Measurements from ENCODE around the gene PRKX.

GRCh38 chrX:3651277-3651676, 62.2 kb downstream of the PRKX start:
- no peak for TF ChIP-seq GATA2 (IDR thresholded peaks at IDR 0.05; ENCODE audit: low read depth, low read length)
- no peak for TF ChIP-seq GATA3 (IDR thresholded peaks at IDR 0.05; ENCODE audit: low read depth, low read length)
